ENCODE measurements around the gene COTL1. TPM values are rescaled to one million over a fixed set of nuclear protein-coding genes. Genes with fewer than 3 reads are reported as not detected.

Gene COTL1
- total and polyA plus RNA-seq, 9 of the 15 experiments (the other 6 are each of a cell fraction or from before 2014, with no cell fraction given) = 27.7 to 185 (median 72.5) TPM

DNA sequence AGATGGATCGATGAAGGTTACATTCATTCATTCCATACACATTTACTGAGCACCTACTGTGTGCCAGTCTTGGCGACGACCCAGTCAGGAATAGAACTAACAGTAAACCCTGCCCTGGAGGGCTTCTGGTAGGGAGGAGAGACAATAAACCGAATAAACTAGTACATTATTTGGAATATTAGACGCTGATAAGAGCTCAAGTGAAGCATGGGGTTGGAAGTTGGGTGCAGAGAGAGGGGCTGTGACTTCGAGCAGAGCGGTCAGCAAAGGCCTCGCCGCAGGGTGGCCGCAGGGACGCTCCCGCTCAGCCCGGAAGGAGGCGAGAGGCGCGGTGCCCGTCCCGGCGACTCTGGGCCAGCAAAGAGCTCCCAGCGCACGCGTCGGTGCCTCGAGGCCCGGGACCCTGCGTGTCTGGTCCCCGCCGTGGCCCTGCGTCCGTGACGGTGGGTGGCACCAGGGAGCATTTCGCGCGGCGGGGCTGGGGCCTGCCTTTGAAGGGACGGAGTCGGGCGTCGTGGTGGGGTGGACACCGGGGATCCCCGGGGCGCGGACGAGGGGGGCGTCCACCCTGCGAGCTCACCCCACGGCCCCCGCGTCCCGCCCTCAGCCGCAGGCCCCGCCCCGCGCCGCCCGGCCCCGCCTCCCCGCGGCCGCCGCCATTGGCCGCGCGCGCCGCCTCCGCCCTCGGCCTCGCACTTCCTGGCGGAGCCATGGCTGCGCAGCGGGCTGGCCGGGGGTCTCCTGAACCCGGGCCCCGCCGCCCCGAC is 30.1 kb upstream of the COTL1 start, which contains the start of gene KLHL36 (continued):
- TF ChIP-seq, protein P1, sequence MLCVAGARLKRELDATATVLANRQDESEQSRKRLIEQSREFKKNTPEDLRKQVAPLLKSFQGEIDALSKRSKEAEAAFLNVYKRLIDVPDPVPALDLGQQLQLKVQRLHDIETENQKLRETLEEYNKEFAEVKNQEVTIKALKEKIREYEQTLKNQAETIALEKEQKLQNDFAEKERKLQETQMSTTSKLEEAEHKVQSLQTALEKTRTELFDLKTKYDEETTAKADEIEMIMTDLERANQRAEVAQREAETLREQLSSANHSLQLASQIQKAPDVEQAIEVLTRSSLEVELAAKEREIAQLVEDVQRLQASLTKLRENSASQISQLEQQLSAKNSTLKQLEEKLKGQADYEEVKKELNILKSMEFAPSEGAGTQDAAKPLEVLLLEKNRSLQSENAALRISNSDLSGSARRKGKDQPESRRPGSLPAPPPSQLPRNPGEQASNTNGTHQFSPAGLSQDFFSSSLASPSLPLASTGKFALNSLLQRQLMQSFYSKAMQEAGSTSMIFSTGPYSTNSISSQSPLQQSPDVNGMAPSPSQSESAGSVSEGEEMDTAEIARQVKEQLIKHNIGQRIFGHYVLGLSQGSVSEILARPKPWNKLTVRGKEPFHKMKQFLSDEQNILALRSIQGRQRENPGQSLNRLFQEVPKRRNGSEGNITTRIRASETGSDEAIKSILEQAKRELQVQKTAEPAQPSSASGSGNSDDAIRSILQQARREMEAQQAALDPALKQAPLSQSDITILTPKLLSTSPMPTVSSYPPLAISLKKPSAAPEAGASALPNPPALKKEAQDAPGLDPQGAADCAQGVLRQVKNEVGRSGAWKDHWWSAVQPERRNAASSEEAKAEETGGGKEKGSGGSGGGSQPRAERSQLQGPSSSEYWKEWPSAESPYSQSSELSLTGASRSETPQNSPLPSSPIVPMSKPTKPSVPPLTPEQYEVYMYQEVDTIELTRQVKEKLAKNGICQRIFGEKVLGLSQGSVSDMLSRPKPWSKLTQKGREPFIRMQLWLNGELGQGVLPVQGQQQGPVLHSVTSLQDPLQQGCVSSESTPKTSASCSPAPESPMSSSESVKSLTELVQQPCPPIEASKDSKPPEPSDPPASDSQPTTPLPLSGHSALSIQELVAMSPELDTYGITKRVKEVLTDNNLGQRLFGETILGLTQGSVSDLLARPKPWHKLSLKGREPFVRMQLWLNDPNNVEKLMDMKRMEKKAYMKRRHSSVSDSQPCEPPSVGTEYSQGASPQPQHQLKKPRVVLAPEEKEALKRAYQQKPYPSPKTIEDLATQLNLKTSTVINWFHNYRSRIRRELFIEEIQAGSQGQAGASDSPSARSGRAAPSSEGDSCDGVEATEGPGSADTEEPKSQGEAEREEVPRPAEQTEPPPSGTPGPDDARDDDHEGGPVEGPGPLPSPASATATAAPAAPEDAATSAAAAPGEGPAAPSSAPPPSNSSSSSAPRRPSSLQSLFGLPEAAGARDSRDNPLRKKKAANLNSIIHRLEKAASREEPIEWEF (CRISPR knock-in tag; IDR thresholded peaks at IDR 0.05) = no peak
- TF ChIP-seq, protein P2, sequence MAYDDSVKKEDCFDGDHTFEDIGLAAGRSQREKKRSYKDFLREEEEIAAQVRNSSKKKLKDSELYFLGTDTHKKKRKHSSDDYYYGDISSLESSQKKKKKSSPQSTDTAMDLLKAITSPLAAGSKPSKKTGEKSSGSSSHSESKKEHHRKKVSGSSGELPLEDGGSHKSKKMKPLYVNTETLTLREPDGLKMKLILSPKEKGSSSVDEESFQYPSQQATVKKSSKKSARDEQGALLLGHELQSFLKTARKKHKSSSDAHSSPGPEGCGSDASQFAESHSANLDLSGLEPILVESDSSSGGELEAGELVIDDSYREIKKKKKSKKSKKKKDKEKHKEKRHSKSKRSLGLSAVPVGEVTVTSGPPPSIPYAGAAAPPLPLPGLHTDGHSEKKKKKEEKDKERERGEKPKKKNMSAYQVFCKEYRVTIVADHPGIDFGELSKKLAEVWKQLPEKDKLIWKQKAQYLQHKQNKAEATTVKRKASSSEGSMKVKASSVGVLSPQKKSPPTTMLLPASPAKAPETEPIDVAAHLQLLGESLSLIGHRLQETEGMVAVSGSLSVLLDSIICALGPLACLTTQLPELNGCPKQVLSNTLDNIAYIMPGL (CRISPR knock-in tag; IDR thresholded peaks at IDR 0.05) = peak; percentile 98
- TF ChIP-seq HLTF (IDR thresholded peaks at IDR 0.05) (0 out of 2 replicates have a peak, but pooled peaks have one; percentile 70), ZNF668 (CRISPR knock-in tag; IDR thresholded peaks at IDR 0.05) (no peak), MAFG (tag; conservative IDR thresholded peaks at IDR 0.05) (no peak), SMAD1 (IDR thresholded peaks at IDR 0.05; ENCODE audit: low read depth, low read length, partially characterized antibody) (no peak), CHD2 (IDR thresholded peaks at IDR 0.05; ENCODE audit: low read depth, low read length) (no peak), SRF (CRISPR knock-in tag; IDR thresholded peaks at IDR 0.05) (no peak; a peak in 1 of 4 replicates), RBM17 (IDR thresholded peaks at IDR 0.05; ENCODE audit: borderline replicate concordance, low read depth, low read length) (no peak)
- TF ChIP-seq, protein P3, sequence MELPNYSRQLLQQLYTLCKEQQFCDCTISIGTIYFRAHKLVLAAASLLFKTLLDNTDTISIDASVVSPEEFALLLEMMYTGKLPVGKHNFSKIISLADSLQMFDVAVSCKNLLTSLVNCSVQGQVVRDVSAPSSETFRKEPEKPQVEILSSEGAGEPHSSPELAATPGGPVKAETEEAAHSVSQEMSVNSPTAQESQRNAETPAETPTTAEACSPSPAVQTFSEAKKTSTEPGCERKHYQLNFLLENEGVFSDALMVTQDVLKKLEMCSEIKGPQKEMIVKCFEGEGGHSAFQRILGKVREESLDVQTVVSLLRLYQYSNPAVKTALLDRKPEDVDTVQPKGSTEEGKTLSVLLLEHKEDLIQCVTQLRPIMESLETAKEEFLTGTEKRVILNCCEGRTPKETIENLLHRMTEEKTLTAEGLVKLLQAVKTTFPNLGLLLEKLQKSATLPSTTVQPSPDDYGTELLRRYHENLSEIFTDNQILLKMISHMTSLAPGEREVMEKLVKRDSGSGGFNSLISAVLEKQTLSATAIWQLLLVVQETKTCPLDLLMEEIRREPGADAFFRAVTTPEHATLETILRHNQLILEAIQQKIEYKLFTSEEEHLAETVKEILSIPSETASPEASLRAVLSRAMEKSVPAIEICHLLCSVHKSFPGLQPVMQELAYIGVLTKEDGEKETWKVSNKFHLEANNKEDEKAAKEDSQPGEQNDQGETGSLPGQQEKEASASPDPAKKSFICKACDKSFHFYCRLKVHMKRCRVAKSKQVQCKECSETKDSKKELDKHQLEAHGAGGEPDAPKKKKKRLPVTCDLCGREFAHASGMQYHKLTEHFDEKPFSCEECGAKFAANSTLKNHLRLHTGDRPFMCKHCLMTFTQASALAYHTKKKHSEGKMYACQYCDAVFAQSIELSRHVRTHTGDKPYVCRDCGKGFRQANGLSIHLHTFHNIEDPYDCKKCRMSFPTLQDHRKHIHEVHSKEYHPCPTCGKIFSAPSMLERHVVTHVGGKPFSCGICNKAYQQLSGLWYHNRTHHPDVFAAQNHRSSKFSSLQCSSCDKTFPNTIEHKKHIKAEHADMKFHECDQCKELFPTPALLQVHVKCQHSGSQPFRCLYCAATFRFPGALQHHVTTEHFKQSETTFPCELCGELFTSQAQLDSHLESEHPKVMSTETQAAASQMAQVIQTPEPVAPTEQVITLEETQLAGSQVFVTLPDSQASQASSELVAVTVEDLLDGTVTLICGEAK (IDR thresholded peaks at IDR 0.05) = peak; percentile 58
- TF ChIP-seq, protein P3 (CRISPR knock-in tag; IDR thresholded peaks at IDR 0.05) = no peak

Measured in K562 (cell line).